GM23338 (cell line): ENCODE results near the gene SBF1. TPM values are rescaled to one million over a fixed set of nuclear protein-coding genes. Genes with fewer than 3 reads are reported as not detected.

ENCODE experiments used
- ATAC-seq: fragments of 200-7000 bp; cut with Tn5 transposase; 3 replicates; pipeline ENCODE4 v1.9.1; 2020
- DNase-seq: peaks from one replicate; pipeline ENCODE4 v3.0.0-alpha.2; 2015; ENCODE audit warnings: low spot score
- H2AFZ ChIP-seq: fragments of 200-600 bp; sonication (generic); 2 replicates; pipeline ENCODE4 v1.8.0; 2016; ENCODE audit warnings: antibody characterized with exemption, mild to moderate bottlenecking, moderate library complexity
- H3F3A ChIP-seq: fragments of 200-600 bp; sonication (generic); replicated peaks from 2 replicates; pipeline ENCODE4 v1.8.0; 2017; ENCODE audit warnings: antibody characterized with exemption, mixed run types, low read depth
- H3K27ac ChIP-seq: fragments of 200-600 bp; sonication (generic); 2 replicates; pipeline ENCODE4 v1.6.1; 2016; ENCODE audit warnings: low read depth
- H3K27me3 ChIP-seq: fragments of 200-600 bp; sonication (generic); 2 replicates; pipeline ENCODE4 v1.8.0; 2016; ENCODE audit warnings: mild to moderate bottlenecking, mixed run types, moderate library complexity; ENCODE audit not compliant: insufficient read depth
- H3K36me3 ChIP-seq: fragments of 200-600 bp; sonication (generic); 2 replicates; pipeline ENCODE4 v1.8.0; 2016; ENCODE audit warnings: mild to moderate bottlenecking; ENCODE audit not compliant: insufficient read depth
- H3K4me1 ChIP-seq: fragments of 200-600 bp; sonication (generic); 2 replicates; pipeline ENCODE4 v1.8.0; 2016; ENCODE audit warnings: mild to moderate bottlenecking, moderate library complexity; ENCODE audit not compliant: insufficient read depth
- H3K4me2 ChIP-seq: fragments of 200-600 bp; sonication (generic); 2 replicates; pipeline ENCODE4 v1.7.1; 2017; ENCODE audit warnings: mixed run types
- H3K4me3 ChIP-seq: fragments of 200-600 bp; sonication (generic); 2 replicates; pipeline ENCODE4 v1.6.1; 2016; ENCODE audit warnings: mixed run types
- H3K79me2 ChIP-seq: fragments of 200-600 bp; sonication (generic); replicated peaks from 2 replicates; pipeline ENCODE4 v1.8.0; 2017; ENCODE audit warnings: mild to moderate bottlenecking; ENCODE audit not compliant: insufficient read depth
- H3K9me2 ChIP-seq: fragments of 200-600 bp; sonication (generic); 2 replicates; pipeline ENCODE4 v1.8.0; 2017; ENCODE audit not compliant: insufficient read depth
- H4K20me1 ChIP-seq: fragments of 200-600 bp; sonication (generic); replicated peaks from 2 replicates; pipeline ENCODE4 v1.8.0; 2017; ENCODE audit warnings: mild to moderate bottlenecking; ENCODE audit not compliant: insufficient read depth
- H3K27ac Mint-ChIP-seq: 2 replicates; pipeline ENCODE4 v1.8.0; 2020; ENCODE audit warnings: inconsistent platforms, mild to moderate bottlenecking, moderate library complexity, mixed read lengths
- H3K27me3 Mint-ChIP-seq: 3 replicates; pipeline ENCODE4 v1.8.0; 2022; ENCODE audit warnings: low read depth, mild to moderate bottlenecking, moderate library complexity, mixed read lengths, inconsistent platforms; ENCODE audit not compliant: insufficient read depth, poor library complexity
- H3K36me3 Mint-ChIP-seq: 3 replicates; pipeline ENCODE4 v1.8.0; 2021; ENCODE audit warnings: low read depth, mild to moderate bottlenecking, inconsistent platforms, moderate library complexity, mixed read lengths
- H3K4me1 Mint-ChIP-seq: 3 replicates; pipeline ENCODE4 v1.8.0; 2020; ENCODE audit warnings: mild to moderate bottlenecking, inconsistent platforms, mixed read lengths
- H3K4me3 Mint-ChIP-seq: 3 replicates; pipeline ENCODE4 v1.8.0; 2021; ENCODE audit warnings: moderate library complexity, mild to moderate bottlenecking, inconsistent platforms, mixed read lengths
- H3K9me3 Mint-ChIP-seq: 3 replicates; pipeline ENCODE4 v1.8.0; 2020; ENCODE audit warnings: moderate library complexity, mild to moderate bottlenecking, inconsistent platforms, mixed read lengths
- CREB1 ChIP-seq: fragments of 250-450 bp; sonication (Bioruptor Pico); IDR thresholded peaks from 2 replicates; pipeline ENCODE4 v1.5.0; 2020; ENCODE audit warnings: low read depth, mild to moderate bottlenecking, moderate library complexity
- EZH2phosphoT487 ChIP-seq: fragments of 200-600 bp; sonication (generic); IDR thresholded peaks from one replicate; pipeline ENCODE4 v1.8.1; 2018; ENCODE audit warnings: antibody characterized with exemption; ENCODE audit not compliant: unreplicated experiment
- NANOG ChIP-seq: IDR thresholded peaks from 2 replicates; pipeline ENCODE4 v1.6.1; 2016; ENCODE audit warnings: antibody characterized with exemption, borderline replicate concordance
- POLR2AphosphoS5 ChIP-seq: IDR thresholded peaks from 2 replicates; pipeline ENCODE4 v1.6.1; 2016; ENCODE audit warnings: antibody characterized with exemption, low read depth
- STAT1 ChIP-seq: IDR thresholded peaks from one replicate; pipeline ENCODE4 v1.6.1; 2016; ENCODE audit warnings: antibody characterized with exemption; ENCODE audit not compliant: unreplicated experiment
- ZNF114 ChIP-seq: fragments of 250-450 bp; sonication (Bioruptor Pico); IDR thresholded peaks from 2 replicates; pipeline ENCODE4 v1.5.0; 2020; ENCODE audit warnings: mild to moderate bottlenecking, moderate library complexity
- ZNF331 ChIP-seq: fragments of 250-450 bp; sonication (Bioruptor Pico); IDR thresholded peaks from 2 replicates; pipeline ENCODE4 v1.5.0; 2020; ENCODE audit warnings: low read depth, mild to moderate bottlenecking, moderate library complexity
- polyA plus RNA-seq: library from polyadenylated mRNA; unstranded; fragments of >200 nt; fragmentation: Nextera tagmentation; extraction: Ambion mirVana; gene quantifications from 2 replicates; pipeline ENCODE4 v1.2.1, GENCODE V29; 2016
- total RNA-seq: library from RNA; depleted of rRNA; stranded (reverse); fragments of >200 nt; shearing (Covaris generic); gene quantifications from 2 replicates; pipeline ENCODE4 v1.2.3, GENCODE V29; 2014
- TF ChIP-seq, protein P1 (sequence below), 2 experiments: fragments of 200-600 bp in 1 of 2; sonication (generic) in 1 of 2; conservative IDR thresholded peaks; 2 replicates each; pipeline versions ENCODE4 v1.5.1 to v1.6.1; 2016 to 2017; ENCODE audit warnings: antibody characterized with exemption in 2 of 2, low read depth in 2 of 2, mild to moderate bottlenecking in 2 of 2, moderate library complexity in 1 of 2

Gene SBF1
- total and polyA plus RNA-seq, 2 experiments from 2014 or later: 26.5 to 85.4 TPM

GRCh38 chr22:50516068-50516467 lies 41.2 kb upstream of the SBF1 start (continued):
- TF ChIP-seq EZH2phosphoT487: no peak
- TF ChIP-seq ZNF114 (CRISPR knock-in tag): no peak
- TF ChIP-seq POLR2AphosphoS5: no peak
- TF ChIP-seq, protein P1, sequence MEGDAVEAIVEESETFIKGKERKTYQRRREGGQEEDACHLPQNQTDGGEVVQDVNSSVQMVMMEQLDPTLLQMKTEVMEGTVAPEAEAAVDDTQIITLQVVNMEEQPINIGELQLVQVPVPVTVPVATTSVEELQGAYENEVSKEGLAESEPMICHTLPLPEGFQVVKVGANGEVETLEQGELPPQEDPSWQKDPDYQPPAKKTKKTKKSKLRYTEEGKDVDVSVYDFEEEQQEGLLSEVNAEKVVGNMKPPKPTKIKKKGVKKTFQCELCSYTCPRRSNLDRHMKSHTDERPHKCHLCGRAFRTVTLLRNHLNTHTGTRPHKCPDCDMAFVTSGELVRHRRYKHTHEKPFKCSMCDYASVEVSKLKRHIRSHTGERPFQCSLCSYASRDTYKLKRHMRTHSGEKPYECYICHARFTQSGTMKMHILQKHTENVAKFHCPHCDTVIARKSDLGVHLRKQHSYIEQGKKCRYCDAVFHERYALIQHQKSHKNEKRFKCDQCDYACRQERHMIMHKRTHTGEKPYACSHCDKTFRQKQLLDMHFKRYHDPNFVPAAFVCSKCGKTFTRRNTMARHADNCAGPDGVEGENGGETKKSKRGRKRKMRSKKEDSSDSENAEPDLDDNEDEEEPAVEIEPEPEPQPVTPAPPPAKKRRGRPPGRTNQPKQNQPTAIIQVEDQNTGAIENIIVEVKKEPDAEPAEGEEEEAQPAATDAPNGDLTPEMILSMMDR (conservative IDR thresholded peaks at IDR 0.05; ENCODE audit: low read depth in 2 of 2): no peak
- TF ChIP-seq NANOG: no peak
- no peak for TF ChIP-seq ZNF331 (CRISPR knock-in tag)
- TF ChIP-seq STAT1: no peak

GRCh38 chr22:50513175-50513574 lies 38.3 kb upstream of the SBF1 start:
- peaks cover 7% of the 10 kb centered on the region for H3K4me1 ChIP-seq
- H3K27me3 ChIP-seq: no peaks in the 10 kb centered on the region
- no peak for DNase-seq
- no peak overlapping the region for H3K4me3 Mint-ChIP-seq
- no peak for TF ChIP-seq CREB1 (CRISPR knock-in tag)
- no peaks in the 10 kb centered on the region for H3K36me3 ChIP-seq
- H3K9me2 ChIP-seq: no peaks in the 10 kb centered on the region
- peaks cover 2% of the 10 kb centered on the region; the same call in 2 of the 3 replicates for H3K36me3 Mint-ChIP-seq
- peaks cover 36% of the 10 kb centered on the region for H4K20me1 ChIP-seq
- no peaks in the 10 kb centered on the region; the same call in 2 of the 3 replicates for H3K9me3 Mint-ChIP-seq
- peaks cover 4% of the 10 kb centered on the region for H3K27me3 Mint-ChIP-seq
- H3K4me2 ChIP-seq: no peak overlapping the region
- H3K4me1 Mint-ChIP-seq: peaks cover 10% of the 10 kb centered on the region
- H3K79me2 ChIP-seq: peaks cover 66% of the 10 kb centered on the region
- no peak overlapping the region for H2AFZ ChIP-seq
- no peak for ATAC-seq
- H3K27ac ChIP-seq: no peak overlapping the region
- 0 out of 2 replicates have a peak, but pooled peaks cover 6% of the 10 kb centered on the region for H3F3A ChIP-seq
- no peak overlapping the region for H3K4me3 ChIP-seq
- no peak overlapping the region for H3K27ac Mint-ChIP-seq

- peaks cover 49% of the 10 kb centered on the region for H3K79me2 ChIP-seq
- Mint-ChIP-seq H3K36me3 (no peaks in the 10 kb centered on the region; the same call in 2 of the 3 replicates), H3K27ac (peak overlapping the region; percentile 90), H3K27me3 (peaks cover 8% of the 10 kb centered on the region), H3K4me1 (peaks cover 10% of the 10 kb centered on the region), H3K4me3 (peak overlapping the region; percentile 87), H3K9me3 (no peaks in the 10 kb centered on the region)
- no peaks in the 10 kb centered on the region for H3K27me3 ChIP-seq
- 0 out of 2 replicates have a peak, but pooled peaks cover 6% of the 10 kb centered on the region for H3F3A ChIP-seq
- H3K36me3 ChIP-seq: no peaks in the 10 kb centered on the region
- ATAC-seq (no peak), DNase-seq (no peak)
- no peaks in the 10 kb centered on the region for H3K9me2 ChIP-seq
- no peak for TF ChIP-seq ZNF114 (CRISPR knock-in tag)
- H3K4me1 ChIP-seq: peaks cover 7% of the 10 kb centered on the region
- peak overlapping the region; percentile 97 for H3K4me2 ChIP-seq
- H4K20me1 ChIP-seq: peaks cover 30% of the 10 kb centered on the region
- peak overlapping the region; percentile 87 for H3K4me3 ChIP-seq
- no peak overlapping the region for H3K27ac ChIP-seq
- no peak overlapping the region for H2AFZ ChIP-seq
Observed at GRCh38 chr22:50508897-50509296, 34.1 kb upstream of the SBF1 start.
